Measurements from ENCODE around the gene EFCAB10. TPM values are rescaled to one million over a fixed set of nuclear protein-coding genes. Genes with fewer than 3 reads are reported as not detected.
A peak's percentile ranks its signal among the peaks of the same experiment; 100 is the strongest.

The EFCAB10 gene
- total RNA-seq, result 0.27 and 0.70 TPM in 2 replicates
- long read RNA-seq, partial matches to known transcripts, result 0 of 2 reads
- long read RNA-seq, other reads (novel, unspliced or antisense), result 1 of 2 reads

DNA sequence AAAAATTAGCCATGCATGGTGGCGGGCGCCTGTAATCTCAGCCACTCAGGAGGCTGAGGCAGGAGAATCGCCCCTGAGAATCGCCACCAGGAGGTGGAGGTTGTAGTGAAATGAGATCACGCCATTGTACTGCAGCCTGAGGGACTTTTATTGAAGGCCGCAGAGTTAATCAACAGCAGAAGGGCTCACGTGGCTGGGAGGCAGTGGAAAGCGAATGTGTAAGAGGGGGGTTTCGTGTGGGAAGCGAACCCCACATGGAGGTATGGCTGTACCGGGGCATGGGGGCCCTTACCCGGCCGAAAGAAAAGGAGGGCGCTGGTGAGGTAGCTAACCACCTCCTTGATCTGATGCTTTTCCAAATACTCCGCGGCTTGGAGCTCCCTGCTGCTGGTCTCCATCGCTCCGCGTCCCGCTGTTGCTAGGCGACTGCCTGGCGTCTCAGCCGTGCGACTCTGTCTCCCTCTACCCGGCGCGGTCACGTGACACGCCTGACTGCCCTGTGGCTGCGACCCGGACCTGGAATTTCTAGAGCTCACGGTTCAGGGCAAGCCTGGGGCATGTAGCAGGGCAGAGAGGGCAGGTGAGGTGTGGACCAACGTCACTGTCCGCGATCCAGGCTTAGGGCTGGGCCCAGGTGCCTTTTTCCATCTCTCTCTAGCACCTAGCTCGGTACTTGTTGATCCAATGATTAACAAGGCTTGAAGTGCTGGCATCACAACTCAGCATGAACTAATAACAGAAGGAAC is at the start of gene EFCAB10:
Gene EFCAB10, minus strand, starts transcription at position 428 of the 746 bp plus-strand sequence. Its CDS starts 30 bp downstream, at position 398.
- Mint-ChIP-seq H3K36me3 (ENCODE audit: low read depth) (no peaks in the 10 kb centered on the region), H3K27me3 (ENCODE audit: low read depth) (no peaks in the 10 kb centered on the region), H3K27ac (ENCODE audit: unreplicated experiment) (peak within 1 kb of the TSS; percentile 92), H3K4me3 (peak within 1 kb of the TSS; percentile 75), H3K4me1 (peaks cover 12% of the 10 kb centered on the region), H3K9me3 (no peaks in the 10 kb centered on the region)
- peak; percentile 79 for DNase-seq (ENCODE audit: low read depth, low spot score)
- TF ChIP-seq CTCF (conservative IDR thresholded peaks at IDR 0.05), result peak; percentile 40

GRCh38 chr7:105625986-105626385 is 44.7 kb upstream of the EFCAB10 start:
- Mint-ChIP-seq H3K36me3 (ENCODE audit: low read depth) (peaks cover 19% of the 10 kb centered on the region), H3K27me3 (ENCODE audit: low read depth) (no peaks in the 10 kb centered on the region), H3K4me3 (no peak overlapping the region), H3K27ac (ENCODE audit: unreplicated experiment) (no peak overlapping the region), H3K9me3 (peaks cover 3% of the 10 kb centered on the region), H3K4me1 (no peaks in the 10 kb centered on the region)
- TF ChIP-seq CTCF (conservative IDR thresholded peaks at IDR 0.05), result no peak
- no peak for DNase-seq (ENCODE audit: low read depth, low spot score)

DNA sequence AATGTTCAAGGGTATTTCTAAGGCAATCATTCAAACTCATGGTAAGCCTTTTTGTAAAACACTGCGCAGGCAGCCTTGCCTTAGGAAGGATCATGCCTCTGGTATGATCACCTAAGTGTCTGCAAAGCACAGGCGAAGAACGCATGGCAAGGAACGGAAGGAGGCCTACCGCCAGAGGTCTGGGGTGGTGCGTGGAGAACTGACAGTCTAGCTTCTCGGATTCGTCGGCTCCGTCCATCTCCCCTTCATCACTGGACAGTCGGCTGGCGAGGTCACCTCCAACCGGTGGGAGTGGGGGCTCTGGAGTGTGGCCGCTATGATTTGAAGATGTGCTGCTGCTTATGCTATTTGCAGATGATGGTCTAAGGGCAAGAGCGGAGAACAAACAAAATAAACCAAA is 42.6 kb upstream of the EFCAB10 start:
- Mint-ChIP-seq H3K4me1 (no peaks in the 10 kb centered on the region), H3K27ac (ENCODE audit: unreplicated experiment) (peak overlapping the region; percentile 88), H3K9me3 (peaks cover 3% of the 10 kb centered on the region), H3K27me3 (ENCODE audit: low read depth) (no peaks in the 10 kb centered on the region), H3K36me3 (ENCODE audit: low read depth) (peaks cover 18% of the 10 kb centered on the region), H3K4me3 (no peak overlapping the region)
- no peak for DNase-seq (ENCODE audit: low read depth, low spot score)
- TF ChIP-seq CTCF (conservative IDR thresholded peaks at IDR 0.05), result no peak

DNA sequence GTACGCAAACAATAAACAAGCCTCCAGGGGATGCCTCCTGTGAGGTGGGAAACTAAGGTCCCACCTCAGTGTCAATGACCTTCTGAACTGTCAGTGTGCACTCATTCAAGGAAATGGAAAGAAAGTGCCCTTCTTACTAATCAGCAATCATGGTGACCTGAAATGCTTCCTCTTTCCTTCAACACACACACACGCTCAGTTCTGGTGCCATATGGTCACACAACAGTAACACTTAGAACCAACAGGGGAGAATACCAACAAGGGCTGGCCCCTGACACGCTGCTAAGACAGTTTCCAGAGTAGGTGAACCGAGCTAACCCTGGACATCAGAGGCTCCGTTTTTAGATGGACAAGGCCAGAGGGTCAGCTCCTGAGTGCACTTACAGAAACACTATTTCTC is 42.1 kb upstream of the EFCAB10 start:
- Mint-ChIP-seq H3K4me1 (no peaks in the 10 kb centered on the region), H3K27ac (ENCODE audit: unreplicated experiment) (no peak overlapping the region), H3K36me3 (ENCODE audit: low read depth) (peaks cover 18% of the 10 kb centered on the region), H3K9me3 (peaks cover 3% of the 10 kb centered on the region), H3K27me3 (ENCODE audit: low read depth) (no peaks in the 10 kb centered on the region), H3K4me3 (no peak overlapping the region)
- TF ChIP-seq CTCF (conservative IDR thresholded peaks at IDR 0.05), result no peak
- no peak for DNase-seq (ENCODE audit: low read depth, low spot score)

DNA sequence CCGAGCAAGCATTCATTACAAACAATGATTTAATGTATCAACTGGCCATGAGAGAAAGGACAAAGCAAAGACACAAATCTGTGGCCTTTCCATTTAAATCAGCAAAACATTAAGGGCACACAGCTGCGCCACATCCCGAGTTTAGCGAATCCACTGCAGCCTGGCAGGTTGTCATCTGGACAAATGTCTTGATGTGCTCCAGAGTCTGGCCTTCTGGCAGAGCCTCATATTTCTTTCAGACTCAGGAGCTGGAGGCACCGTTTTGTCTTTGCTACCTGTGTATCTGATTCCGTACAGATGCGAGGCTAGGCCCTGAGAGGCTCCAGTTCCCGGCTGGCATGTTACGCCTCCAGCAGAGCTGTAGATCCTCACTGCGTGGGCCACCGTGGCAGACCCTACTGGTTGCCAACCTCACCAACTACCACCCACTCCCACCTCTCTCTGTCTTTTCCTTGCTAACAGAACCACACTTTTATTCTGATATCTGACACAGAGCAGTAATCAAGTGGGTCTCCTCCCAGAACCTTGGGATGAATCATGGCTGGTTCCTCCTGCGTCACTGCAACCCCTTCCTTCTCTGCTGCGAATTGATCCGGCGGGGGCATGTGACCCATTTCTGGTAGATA is 40.9 kb upstream of the EFCAB10 start:
- no peak for DNase-seq (ENCODE audit: low read depth, low spot score)
- no peak overlapping the region for H3K4me3 Mint-ChIP-seq
- no peaks in the 10 kb centered on the region for H3K27me3 Mint-ChIP-seq (ENCODE audit: low read depth)
- TF ChIP-seq CTCF (conservative IDR thresholded peaks at IDR 0.05), result no peak
- H3K4me1 Mint-ChIP-seq, result no peaks in the 10 kb centered on the region
- no peak overlapping the region for H3K27ac Mint-ChIP-seq (ENCODE audit: unreplicated experiment)
- peaks cover 3% of the 10 kb centered on the region for H3K9me3 Mint-ChIP-seq
- H3K36me3 Mint-ChIP-seq (ENCODE audit: low read depth), result peaks cover 18% of the 10 kb centered on the region

Data from neural crest cell (in vitro differentiated cells).